ENCODE results near the gene LONP1. TPM values are rescaled to one million over a fixed set of nuclear protein-coding genes. Genes with fewer than 3 reads are reported as not detected.
"Not testable (repeated sequence)": the region's sequence is repeated elsewhere in the genome, so short reads cannot be mapped to it uniquely, and the experiment has no call there.

LONP1 gene
- total RNA-seq, 2 experiments from 2014 or later = 223 to 229 TPM

GRCh38 chr19:5707576-5708575 is 12.1 kb downstream of the LONP1 start:
- Mint-ChIP-seq H3K36me3 (ENCODE audit: low read depth) (peaks cover 47% of the 10 kb centered on the region), H3K4me1 (ENCODE audit: low read depth) (no peaks in the 10 kb centered on the region), H3K9me3 (no peaks in the 10 kb centered on the region), H3K4me3 (no peak overlapping the region), H3K27me3 (ENCODE audit: low read depth) (no peaks in the 10 kb centered on the region), H3K27ac (no peak overlapping the region)
- no peak for DNase-seq
- CTCF ChIA-PET = interaction anchor here (1.1 to 1.8 kb wide), 2 partner anchors 9 to 19 kb away, joined by 3 to 8 read pairs; partner anchors contain the start of gene RPL36
- intact Hi-C loops (cut with micrococcal nuclease) = no loop called here

- CTCF ChIA-PET = interaction anchor here (1.8 kb wide), 1 partner anchor 18 kb away, joined by 8 read pairs; the partner anchor contains the start of gene RPL36
- no peak overlapping the region for H3K4me3 Mint-ChIP-seq
- no peaks in the 10 kb centered on the region for H3K9me3 Mint-ChIP-seq
- H3K27me3 Mint-ChIP-seq (ENCODE audit: low read depth) = no peaks in the 10 kb centered on the region
- peaks cover 44% of the 10 kb centered on the region for H3K36me3 Mint-ChIP-seq (ENCODE audit: low read depth)
- intact Hi-C loops (cut with micrococcal nuclease) = no loop called here
- no peak for DNase-seq
- no peaks in the 10 kb centered on the region for H3K4me1 Mint-ChIP-seq (ENCODE audit: low read depth)
- no peak overlapping the region for H3K27ac Mint-ChIP-seq
Measured at GRCh38 chr19:5706876-5707573, 12.9 kb downstream of the LONP1 start.

GRCh38 chr19:5705552-5705951 is 14.4 kb downstream of the LONP1 start:
- H3K4me3 Mint-ChIP-seq = no peak overlapping the region
- intact Hi-C loops (cut with micrococcal nuclease) = no loop called here
- peaks cover 50% of the 10 kb centered on the region for H3K36me3 Mint-ChIP-seq (ENCODE audit: low read depth)
- H3K9me3 Mint-ChIP-seq = no peaks in the 10 kb centered on the region
- H3K27ac Mint-ChIP-seq = no peak overlapping the region
- CTCF ChIA-PET = interaction anchor here (0.5 kb wide), 1 partner anchor 38 kb away, joined by 3 read pairs; no protein-coding TSS in a partner anchor
- no peaks in the 10 kb centered on the region for H3K27me3 Mint-ChIP-seq (ENCODE audit: low read depth)
- DNase-seq = no peak
- H3K4me1 Mint-ChIP-seq (ENCODE audit: low read depth) = no peaks in the 10 kb centered on the region

- Mint-ChIP-seq H3K4me1 (ENCODE audit: low read depth) (no peaks in the 10 kb centered on the region), H3K4me3 (no peak overlapping the region), H3K9me3 (no peaks in the 10 kb centered on the region), H3K36me3 (ENCODE audit: low read depth) (peaks cover 49% of the 10 kb centered on the region), H3K27me3 (ENCODE audit: low read depth) (no peaks in the 10 kb centered on the region), H3K27ac (no peak overlapping the region)
- DNase-seq = no peak
- CTCF ChIA-PET = no interaction called here
- intact Hi-C loops (cut with micrococcal nuclease) = no loop called here
Measured at GRCh38 chr19:5703819-5704818, 15.8 kb downstream of the LONP1 start.

DNA sequence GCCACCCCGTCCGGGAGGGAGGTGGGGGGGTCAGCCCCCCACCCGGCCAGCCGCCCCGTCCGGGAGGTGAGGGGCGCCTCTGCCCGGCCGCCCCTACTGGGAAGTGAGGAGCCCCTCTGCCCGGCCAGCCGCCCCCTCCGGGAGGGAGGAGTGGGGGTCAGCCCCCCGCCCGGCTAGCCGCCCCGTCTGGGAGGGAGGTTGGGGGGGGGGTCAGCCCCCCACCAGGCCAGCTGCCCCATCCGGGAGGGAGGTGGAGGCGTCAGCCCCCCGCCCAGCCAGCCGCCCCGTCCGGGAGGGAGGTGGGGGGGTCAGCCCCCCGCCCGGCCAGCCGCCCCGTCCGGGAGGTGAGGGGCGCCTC is 17.9 kb downstream of the LONP1 start:
- H3K27me3 Mint-ChIP-seq (ENCODE audit: low read depth); intact Hi-C loops (cut with micrococcal nuclease); H3K9me3 Mint-ChIP-seq; H3K4me1 Mint-ChIP-seq (ENCODE audit: low read depth); H3K27ac Mint-ChIP-seq; H3K4me3 Mint-ChIP-seq; DNase-seq; CTCF ChIA-PET: not testable (repeated sequence)
- H3K36me3 Mint-ChIP-seq (ENCODE audit: low read depth) = peaks cover 48% of the 10 kb centered on the region

DNA sequence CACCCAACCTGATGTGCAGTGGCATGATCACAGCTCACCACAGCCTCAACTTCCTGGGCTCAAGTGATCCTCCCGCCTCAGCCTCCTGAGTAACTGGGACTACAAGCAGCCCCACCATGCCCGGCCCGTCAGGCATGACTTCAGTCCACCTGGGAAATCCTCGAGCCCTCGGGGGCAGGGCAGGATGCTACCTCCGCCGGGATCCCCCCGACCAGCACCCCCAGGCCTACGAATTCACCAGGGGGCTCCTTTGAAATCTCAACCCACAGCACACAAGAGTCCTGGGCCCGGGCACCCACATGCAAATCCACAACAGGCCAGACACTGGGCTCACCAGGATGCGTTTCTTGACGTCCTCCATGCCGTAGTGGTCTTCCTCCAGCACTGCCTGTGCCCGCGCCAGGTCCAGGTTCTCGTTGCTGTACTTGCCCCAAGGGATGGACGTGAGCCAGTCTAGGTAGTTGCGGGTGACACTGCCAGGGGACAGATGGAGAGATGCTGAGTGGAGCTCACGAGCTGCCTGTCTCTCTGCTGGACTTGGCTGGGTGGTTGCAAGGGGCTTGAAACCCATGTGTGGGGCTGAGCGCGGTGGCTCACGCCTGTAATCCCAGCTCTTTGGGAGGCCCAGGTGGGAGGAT is 19.4 kb downstream of the LONP1 start:
- CTCF ChIA-PET = no interaction called here
- Mint-ChIP-seq H3K4me3 (no peak overlapping the region), H3K27me3 (ENCODE audit: low read depth) (no peaks in the 10 kb centered on the region), H3K4me1 (ENCODE audit: low read depth) (peaks cover 2% of the 10 kb centered on the region), H3K9me3 (no peaks in the 10 kb centered on the region), H3K27ac (no peak overlapping the region), H3K36me3 (ENCODE audit: low read depth) (peaks cover 41% of the 10 kb centered on the region)
- no peak for DNase-seq
- intact Hi-C loops (cut with micrococcal nuclease) = no loop called here

DNA sequence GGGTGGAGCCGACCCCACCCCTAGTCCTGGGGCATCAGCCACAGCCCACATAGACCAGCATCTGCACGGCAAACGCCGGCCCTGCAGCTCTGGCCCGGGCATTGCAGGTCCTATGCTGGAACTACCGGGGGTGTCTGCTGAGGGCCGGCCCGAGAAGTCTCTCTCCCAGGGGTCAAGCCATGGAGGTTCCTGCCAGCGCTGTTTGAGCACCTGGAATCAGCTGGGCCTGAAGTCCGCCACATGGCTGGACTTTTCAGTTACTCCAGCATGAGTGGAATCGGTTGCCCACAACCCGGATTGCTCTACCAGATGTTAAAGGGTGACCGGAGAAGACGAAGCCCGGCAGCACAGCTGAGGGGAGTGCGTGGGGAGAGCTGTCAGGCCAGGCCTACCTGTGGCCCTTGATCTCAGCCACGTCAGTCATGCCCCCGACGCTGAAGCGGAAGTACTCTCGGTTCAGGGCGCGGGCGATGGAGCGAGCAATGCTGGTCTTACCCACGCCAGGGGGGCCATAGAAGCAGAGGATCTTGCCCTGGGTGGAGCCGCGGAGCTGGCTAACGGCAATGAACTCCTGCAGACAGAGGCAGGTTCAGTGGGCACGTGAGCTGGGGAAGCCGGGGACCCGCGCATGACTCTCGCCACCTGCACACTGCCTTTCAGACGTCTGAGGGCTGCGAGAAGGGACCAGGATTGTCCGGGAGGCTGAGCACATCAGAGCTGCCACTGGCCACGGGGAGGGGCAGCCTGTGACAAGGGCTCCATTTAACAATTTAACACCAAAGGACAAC is 21.1 kb downstream of the LONP1 start:
- Mint-ChIP-seq H3K9me3 (no peaks in the 10 kb centered on the region), H3K4me3 (no peak overlapping the region), H3K27ac (no peak overlapping the region), H3K36me3 (ENCODE audit: low read depth) (peaks cover 45% of the 10 kb centered on the region), H3K27me3 (ENCODE audit: low read depth) (no peaks in the 10 kb centered on the region), H3K4me1 (ENCODE audit: low read depth) (peaks cover 2% of the 10 kb centered on the region)
- intact Hi-C loops (cut with micrococcal nuclease) = no loop called here
- CTCF ChIA-PET = interaction anchor here (1.0 kb wide), 1 partner anchor 9 kb away, joined by 4 read pairs; no protein-coding TSS in a partner anchor
- DNase-seq = no peak

GRCh38 chr19:5697890-5698634 is 21.9 kb downstream of the LONP1 start:
- intact Hi-C loops (cut with micrococcal nuclease) = no loop called here
- H3K36me3 Mint-ChIP-seq (ENCODE audit: low read depth) = peaks cover 41% of the 10 kb centered on the region
- CTCF ChIA-PET = interaction anchor here (1.0 kb wide), 1 partner anchor 8 kb away, joined by 4 read pairs; no protein-coding TSS in a partner anchor
- H3K27ac Mint-ChIP-seq = no peak overlapping the region
- H3K4me3 Mint-ChIP-seq = no peak overlapping the region
- DNase-seq = no peak
- H3K27me3 Mint-ChIP-seq (ENCODE audit: low read depth) = no peaks in the 10 kb centered on the region
- no peaks in the 10 kb centered on the region for H3K9me3 Mint-ChIP-seq
- peaks cover 4% of the 10 kb centered on the region for H3K4me1 Mint-ChIP-seq (ENCODE audit: low read depth)

DNA sequence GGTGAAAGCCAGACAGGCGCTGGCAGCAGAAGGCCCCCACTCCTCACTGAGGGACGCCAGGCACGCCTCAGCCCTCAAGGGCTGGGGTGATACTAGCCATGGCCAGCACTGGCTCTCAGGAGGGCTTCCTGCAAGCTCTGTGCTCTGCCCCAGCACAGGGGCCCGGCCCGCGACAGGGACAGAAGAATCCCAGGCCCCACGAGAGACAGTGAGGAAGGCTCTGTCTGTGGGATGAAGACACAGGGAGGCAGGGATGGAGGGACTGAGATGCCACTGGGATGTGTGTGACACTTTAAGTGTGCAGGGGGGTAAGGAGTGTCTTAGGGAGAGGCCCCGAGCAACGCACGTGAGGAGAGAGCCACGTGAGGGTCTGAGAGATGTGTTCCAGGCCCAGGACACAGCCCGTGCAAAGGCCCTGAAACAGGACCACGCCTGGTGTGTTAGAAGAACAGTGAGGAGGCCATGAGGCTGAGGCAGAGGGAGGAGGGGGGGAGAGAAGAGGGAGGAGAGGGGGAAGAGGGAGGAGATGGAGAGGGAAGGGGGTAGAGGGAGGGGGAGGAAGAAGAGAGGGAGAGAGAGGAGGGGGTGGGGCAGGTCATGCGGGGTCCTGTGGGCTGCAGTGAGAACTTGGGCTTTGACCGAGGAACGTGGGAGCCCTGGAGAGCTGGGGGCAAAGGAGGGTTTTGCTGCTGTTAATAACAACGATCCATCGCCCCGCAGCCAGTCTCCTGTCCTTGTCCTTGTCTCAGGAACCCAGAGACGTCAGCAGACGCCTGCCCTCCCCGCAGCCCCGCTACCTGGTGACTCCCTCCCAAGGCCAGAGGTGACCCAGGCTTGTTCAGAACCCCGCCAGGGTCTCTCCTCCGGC is 22.7 kb downstream of the LONP1 start:
- Mint-ChIP-seq H3K4me1 (ENCODE audit: low read depth) (peaks cover 9% of the 10 kb centered on the region), H3K36me3 (ENCODE audit: low read depth) (peaks cover 46% of the 10 kb centered on the region), H3K4me3 (no peak overlapping the region), H3K27me3 (ENCODE audit: low read depth) (no peaks in the 10 kb centered on the region), H3K27ac (peak overlapping the region; percentile 56), H3K9me3 (no peaks in the 10 kb centered on the region)
- CTCF ChIA-PET = no interaction called here
- no peak for DNase-seq
- intact Hi-C loops (cut with micrococcal nuclease) = no loop called here

Data from activated naive CD4-positive, alpha-beta T cell treated with anti-CD3 and anti-CD28 coated beads for 36 hours (primary cell).